GM21528 (cell line): ENCODE measurements around the gene SLC1A1.

Experiments
- ATAC-seq: cut with Tn5 transposase; IDR thresholded peaks from one replicate; pipeline ENCODE4 v1.9.1; 2021; ENCODE audit warnings: mild to moderate bottlenecking, moderate library complexity; ENCODE audit not compliant: unreplicated experiment, low FRiP score

SLC1A1 gene

DNA sequence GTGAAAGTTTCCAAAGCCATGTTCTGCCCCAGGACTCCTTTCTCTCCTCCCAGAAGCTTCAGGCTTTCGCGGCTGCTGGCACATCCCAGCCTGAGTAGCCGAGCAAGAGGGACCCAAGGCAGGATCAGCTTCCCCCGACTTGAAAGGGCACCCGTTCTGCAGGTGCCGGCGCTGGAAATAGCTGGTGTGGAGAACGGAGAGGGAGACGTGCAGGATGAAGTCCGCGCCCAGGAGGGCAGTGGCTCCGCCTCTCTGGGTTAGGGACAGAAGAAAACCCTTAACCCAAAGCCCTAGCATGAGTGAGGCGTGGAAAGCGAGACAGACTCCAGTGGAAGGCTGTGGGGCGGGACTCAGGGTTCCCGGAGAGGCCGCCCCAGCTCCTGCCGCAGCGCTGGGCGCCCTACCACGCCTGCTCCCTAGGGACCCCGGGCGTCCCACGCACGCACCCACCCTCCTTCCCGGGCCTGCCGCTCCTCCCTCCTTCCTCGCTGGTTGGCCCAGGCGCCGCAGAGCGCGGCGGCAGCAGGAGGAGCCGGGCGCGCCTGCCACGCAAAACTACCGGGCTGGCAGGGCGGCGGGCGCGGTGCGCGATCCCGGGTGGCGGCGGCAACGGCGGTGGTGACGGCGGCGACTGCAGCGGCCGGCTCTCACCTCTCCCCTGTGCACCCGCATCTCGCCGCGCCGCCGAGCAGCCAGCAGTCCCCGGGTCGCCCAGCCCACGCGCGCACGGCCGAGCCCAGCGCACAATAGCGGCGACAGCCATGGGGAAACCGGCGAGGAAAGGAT, at the start of gene SLC1A1:
Gene SLC1A1, plus strand, starts transcription at position 550 of the 786 bp plus-strand sequence. Its CDS starts 212 bp downstream, at position 762.
- ATAC-seq = peak; percentile 76

DNA sequence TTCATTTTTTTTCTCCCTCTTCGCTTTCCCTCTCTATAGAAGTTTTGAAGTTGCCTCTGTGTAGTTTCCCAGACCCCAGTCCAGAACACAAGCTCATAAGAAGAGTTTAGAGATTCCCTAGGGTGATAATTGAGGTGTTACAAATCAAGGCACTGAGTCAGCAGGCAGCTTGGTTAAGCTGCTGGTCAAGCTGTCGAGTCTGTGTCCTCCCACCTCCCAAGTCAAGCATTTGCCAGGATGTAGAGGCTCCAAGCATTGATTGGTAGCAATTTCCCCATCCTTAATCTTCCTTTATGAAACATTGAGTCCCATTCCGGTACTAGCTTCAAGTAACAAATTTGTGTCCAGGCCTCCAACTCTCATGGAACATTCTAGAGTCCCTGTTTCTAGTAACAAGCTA, 47.5 kb upstream of the SLC1A1 start:
- ATAC-seq = no peak

DNA sequence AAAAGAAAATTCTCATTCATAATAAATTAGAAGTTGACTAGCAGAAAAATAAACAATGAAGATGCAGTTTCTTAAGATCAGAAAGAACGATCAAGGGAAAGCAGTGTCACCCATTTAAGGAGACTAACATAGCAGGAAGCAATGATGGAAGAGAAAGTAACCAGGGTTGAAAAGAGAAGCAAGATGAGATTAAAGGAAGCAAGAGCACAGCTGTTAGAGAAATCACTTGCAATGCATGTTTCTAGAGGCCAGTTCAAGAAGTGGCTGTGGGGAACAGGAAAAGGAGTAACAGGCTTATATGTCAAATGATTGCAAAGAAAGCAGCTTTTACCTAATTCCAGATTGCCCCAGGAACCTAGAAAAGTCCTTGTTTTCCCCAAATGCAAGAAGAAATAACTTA, 46.8 kb upstream of the SLC1A1 start:
- no peak for ATAC-seq

DNA sequence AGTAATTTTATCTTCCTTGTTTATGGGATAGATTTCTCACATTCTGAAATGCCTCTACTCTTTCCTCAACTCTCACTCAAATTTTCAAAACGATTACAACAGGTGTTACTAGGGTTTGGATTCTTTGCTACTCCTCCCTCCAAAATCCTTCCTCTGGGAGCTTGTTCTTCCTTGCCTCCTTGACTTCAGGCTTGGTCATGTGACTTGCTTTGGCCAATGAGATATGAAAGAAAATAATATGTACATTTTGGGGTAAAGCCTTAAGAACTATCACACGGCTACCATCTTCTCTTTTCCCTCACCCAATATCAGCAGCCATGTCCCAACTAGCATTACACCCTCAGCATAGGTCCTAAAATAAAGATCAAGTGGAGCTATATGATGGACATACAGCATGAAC, 28.8 kb upstream of the SLC1A1 start:
- no peak for ATAC-seq

DNA sequence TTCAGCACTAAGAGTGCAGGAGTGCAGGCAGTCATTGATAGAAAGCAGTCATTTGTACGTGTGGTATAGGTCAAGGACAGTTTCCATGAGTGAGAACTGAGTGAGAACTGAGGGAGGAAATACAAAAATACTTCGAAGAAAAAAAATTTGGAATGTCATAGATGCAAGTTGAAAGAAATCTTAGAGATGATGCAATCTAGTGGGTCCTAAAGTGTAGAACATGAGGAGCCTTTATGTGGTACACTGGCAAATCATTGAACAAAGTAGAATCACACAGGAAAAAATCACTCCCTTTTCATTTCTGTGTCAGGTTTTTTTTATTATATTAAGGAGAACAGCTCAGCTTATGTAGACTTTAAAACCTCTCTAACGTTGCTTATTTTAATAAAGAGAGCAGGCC, 26.4 kb upstream of the SLC1A1 start:
- no peak for ATAC-seq

DNA sequence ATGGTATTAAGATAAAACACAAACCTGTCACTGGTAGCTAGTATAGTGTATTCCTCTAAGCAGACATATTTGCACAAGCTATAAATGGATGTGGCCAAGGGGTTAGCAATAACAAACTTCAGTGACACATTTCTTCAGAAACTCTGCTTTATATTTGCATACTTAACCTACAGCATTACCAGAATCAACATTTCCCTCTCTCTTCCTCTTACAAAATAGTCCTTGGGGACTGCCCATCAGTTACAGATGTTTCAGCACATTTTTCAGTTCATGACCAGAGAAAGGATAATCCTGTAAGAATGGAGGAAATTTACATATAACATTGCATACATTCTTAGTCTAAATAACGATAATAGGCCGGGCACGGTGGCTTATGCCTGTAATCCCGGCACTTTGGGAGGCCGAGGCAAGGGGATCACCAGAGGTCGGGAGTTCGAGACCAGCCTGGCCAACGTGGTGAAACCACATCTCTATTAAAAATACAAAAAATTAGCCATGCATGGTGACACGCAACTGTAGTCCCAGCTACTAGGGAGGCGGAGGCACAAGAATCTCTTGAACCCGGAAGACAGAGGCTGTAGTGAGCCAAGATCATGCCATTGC, 25.3 kb upstream of the SLC1A1 start:
- peak; percentile 96 for ATAC-seq

DNA sequence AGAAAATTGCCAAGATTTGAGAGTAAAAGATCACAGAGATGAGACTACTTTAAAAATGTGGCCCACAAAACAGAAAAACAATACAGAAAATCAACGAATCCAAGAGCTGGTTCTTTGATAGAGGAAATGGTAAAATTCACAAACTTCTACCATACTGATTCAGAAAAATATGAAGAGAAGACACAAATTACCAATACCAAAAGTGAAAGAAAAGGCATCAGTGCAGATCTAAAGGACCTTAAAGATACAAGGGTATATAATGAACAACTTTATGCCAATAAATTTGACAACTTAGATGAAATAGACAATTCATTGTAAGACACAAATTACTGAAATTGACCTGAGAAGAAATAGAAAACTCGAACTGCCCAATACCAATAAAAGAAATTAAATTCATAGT, 24.4 kb upstream of the SLC1A1 start:
- ATAC-seq = no peak

DNA sequence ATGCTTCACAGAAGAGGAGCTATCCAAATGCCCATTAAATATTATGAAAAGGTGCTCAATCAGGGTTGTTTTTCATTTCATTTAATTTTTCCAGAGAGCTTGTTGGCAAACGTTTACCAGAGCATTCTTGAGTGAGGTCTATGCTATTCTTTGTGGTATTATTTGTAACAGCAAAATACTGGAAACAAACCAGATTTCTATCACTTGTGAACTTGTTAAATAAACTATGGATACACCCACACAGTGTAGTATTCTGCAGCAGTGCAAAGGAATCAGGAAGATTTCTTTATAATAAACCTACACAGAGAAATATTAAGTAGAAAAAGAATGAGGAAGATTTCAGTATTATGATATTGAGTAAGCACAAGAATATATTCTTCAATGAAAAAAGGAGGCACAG, 15.0 kb upstream of the SLC1A1 start:
- no peak for ATAC-seq

DNA sequence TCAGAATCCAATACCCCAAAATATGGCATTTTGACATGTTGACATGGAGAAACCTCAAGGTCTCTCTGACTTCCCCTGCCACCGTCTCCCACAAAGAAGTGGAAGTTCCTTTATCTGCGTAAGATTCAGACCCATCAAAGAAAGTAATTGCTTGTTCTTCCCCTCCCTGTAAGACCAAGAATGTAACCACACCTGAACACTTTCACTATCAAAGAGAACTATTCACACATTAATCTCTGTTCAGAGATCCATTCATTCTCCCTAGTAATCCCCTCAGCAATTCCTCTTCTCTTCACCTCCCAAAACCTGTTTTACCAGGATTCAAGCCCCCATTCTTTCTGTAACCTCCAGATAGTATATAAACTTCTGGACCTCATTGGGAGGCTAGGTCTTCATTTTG, 4.1 kb upstream of the SLC1A1 start:
- no peak for ATAC-seq

DNA sequence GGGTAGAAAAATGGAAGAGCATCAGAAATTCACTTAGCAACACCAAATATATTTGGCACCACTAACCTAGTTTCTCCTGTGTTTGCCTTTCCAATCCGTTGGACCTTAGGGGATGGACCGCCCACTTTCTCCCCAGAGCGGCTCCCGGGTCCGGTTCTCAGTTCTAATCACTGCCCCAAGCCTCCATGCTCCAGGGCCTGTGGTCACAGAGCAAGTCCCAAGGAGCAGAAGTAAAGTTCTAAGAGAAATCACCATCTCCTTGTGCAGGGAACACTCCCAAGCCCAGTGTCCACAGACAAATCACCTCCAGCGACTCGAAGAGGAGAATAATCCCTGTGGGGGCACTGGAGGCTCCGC, 728 bp upstream of the SLC1A1 start:
- peak; percentile 10 for ATAC-seq

DNA sequence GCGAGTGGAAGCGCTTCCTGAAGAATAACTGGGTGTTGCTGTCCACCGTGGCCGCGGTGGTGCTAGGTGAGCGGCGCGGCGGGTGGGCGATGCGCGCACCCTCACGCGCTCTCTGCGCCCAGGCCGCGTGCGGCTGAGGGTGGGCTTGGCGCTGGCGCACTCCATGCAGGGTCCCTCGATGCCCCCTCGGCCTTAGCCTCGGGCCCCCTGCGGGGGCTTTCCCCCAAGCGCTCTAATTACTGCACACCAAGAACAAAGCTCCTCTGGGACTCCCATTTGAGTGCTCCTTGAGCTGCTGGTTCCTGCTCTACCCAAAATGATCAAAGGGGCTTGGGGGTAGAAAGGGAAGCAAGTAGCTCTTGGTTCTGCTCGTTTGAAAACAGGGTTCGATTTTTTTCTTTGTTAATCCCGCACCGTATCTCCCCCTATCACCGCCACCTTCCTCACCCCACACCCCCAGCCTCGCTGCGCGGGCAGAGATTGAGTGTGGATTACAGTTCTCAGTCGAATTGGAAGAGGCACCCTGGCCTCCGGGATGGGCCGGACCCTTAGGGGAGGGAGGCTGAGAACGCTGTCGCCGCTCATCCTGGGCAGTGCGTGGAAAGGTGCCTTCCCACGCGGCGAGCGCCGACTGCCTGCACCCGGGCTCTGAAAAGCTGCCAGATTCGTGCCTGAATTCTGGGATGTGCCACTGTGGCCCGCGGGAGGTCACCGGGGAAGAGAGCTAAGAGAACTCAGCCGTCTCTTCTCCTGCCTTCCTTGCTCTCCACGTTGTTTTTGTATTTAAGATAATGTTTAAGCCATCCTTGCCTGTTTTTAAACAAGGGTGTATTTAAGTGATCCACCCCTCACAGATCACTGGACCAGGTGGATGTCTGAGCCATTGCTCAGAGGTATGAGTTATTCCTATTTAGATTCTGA, 697 bp downstream of the SLC1A1 start:
- peak; percentile 13 for ATAC-seq

DNA sequence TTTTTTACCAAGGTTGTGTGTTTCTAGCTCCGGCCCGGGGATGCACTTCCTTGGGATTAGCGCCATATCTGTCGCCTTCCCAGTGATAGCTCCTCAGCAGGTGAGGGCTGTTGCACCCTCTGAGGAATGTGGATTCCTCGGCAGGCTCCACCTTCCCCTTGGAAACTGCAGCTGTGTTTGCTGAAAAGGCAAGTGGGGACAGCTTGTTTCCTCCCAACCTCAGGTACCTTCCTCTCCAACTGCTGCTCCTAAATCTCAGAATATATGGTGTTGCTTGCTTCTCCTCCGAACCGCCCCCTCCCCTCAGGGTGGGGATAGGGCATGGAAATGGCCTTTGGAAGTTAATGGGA, 1.3 kb downstream of the SLC1A1 start:
- no peak for ATAC-seq

DNA sequence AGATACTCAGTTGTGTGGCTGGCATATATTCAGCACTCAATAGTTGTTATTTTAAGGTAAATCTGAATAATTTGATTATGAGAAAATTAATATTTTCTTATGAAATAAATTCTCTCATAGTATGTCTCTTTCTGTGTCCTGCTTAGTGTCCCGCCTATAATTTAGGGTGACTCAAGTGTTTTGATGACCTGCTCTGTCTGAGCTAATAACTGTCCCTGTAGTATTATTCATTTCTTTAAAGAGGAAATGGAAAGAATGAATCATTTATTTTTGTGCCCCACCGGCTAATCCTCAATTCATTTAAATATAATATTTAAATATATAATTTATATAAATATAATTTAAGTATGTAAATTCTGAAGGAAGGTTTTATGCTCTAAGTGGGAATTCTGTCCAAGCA, 4.1 kb downstream of the SLC1A1 start:
- no peak for ATAC-seq

DNA sequence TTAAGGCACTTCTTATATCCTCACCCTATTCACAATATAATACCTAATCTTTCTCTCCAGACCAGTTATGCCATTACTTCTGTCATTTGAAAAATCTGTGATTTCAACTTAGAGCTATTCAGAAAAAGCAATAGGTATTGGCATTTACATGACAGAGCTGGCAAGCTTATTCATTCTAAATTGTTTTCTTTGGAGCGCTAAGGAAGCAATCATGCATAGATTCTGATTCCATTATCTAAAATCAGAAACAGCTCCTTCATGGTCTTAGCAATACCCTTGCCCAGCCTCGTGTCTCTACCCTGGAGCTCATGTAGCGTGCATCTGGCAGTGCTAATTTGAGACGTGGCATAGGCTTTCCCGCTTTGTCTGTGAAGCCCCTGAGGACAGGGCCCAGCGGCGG, 4.5 kb downstream of the SLC1A1 start:
- ATAC-seq = no peak

DNA sequence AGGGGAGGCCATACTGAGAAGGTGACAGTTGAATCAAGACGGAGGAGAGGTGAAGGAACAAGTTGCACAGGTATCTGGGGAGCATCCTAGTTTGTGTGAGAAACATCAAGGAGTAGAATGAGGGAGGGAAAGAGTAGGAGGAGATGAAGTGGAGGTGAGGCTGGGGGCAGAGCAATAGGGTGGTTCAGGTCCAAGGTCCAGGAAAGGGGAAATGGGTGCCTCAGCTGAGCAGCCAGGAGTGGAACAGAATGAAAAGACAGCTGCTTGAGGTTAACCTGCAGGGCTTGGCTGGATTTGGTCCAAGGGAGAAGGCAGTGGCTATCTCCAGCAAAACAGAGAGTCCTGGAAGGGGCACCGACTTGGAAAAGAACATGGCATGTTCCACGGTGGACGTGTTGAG, 5.3 kb downstream of the SLC1A1 start:
- no peak for ATAC-seq

DNA sequence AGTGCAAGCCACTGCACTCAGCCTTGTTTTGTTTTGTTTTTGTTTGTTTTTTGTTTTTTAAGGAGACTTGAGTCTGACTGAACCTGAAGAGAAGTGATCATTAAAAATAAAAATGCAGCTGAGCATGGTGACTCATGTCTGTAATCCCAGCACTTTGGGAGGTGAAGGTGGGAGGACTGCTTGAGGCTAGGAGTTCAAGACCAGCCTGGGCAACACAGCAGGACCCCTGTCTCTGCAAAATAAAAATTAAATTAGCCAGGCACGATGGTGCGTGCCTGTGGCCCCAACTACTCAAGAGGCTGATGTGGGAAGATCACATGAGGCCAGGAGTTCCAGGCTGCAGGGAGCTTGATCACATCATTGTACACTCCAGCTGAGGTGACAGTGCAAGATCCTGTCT, 6.2 kb downstream of the SLC1A1 start:
- no peak for ATAC-seq

DNA sequence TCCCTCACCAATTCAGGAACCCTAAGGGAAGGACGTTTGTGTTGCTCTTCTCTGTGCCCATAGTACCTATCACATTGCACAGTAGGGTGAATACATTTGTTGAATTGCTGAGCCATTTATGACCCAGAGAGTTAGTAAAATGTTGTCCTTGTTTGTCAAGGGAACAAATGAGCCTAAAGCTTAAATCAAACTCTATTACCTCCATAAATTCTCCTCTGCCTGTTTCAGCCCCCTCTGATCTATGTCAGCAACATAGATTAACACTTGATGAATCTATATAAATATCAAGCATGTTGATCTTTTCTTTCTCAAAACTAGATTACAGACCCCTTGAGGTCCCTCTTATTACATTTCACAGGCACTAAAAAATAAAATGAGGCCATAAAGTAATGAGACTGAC, 7.1 kb downstream of the SLC1A1 start:
- no peak for ATAC-seq

DNA sequence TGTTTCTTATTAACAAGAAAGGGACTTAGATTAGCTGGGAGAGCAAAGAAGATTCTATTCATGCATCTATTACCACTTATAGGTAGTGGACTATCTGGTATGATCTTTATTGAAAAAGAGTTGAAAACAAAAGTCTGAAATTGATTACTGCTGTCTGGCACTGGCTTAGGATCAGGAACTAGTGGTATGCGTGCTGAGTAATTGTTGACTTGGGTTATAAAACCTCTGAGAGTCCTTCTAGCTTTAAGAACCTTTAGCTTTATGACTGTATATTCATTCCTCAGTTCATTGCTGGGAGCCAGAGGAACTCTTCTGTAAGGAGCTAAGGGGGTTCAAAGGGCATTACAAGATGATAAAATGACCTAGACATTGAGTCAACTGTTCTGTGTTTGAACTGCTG, 7.6 kb downstream of the SLC1A1 start:
- ATAC-seq = no peak

DNA sequence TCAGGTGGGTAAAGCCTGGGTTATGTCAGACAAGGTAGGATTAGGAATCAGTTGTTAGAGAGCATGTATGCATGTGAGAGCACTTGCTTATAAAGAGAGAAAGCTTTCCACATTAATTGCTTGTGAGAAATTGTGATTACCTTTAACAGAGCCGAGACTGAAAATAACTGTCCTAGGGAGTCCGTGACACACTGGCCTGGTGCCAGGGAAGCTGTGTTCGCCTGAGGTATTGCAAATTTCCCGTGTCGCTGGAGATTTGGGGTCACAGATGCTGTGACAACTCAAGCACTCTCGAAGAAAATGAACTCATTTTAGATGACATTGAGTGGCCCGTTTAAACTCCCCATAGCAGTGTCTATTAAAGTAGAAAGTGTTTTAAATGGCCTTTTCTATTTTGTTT, 9.6 kb downstream of the SLC1A1 start:
- no peak for ATAC-seq

DNA sequence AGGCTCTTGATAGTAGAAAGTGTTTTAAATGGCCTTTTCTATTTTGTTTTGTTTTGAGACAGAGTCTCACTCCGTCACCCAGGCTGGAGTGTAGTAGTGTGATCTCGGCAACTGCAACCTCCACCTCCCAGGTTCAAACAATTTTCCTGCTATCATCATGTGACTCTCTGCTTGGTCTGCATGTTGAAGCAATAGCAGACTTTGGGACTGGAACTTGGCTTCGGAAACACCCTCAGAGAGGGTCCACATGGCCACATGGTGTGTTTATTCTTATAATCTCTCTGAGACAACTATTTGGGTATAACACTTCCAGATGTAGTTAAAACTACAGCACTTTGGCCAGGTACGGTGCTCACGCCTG, 10.9 kb downstream of the SLC1A1 start:
- ATAC-seq = no peak

DNA sequence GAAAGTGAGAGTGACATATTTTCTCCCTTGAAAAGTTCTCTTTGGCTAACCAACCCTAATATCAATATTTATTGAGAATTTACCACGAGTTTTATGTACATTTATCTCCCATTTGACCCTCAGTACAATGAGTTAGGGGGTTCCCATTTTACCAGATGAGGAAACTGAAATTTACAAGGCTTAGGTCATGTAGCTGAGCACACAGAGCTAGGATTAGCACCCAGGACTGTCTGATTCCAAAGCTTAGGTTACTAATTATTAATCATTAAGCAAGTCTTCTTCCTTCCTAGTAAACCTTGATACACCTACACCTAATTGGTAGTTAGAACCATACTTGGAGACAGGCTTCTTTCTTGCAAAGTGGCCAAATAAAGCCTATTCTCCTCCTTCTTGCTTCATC, 12.2 kb downstream of the SLC1A1 start:
- ATAC-seq = no peak

DNA sequence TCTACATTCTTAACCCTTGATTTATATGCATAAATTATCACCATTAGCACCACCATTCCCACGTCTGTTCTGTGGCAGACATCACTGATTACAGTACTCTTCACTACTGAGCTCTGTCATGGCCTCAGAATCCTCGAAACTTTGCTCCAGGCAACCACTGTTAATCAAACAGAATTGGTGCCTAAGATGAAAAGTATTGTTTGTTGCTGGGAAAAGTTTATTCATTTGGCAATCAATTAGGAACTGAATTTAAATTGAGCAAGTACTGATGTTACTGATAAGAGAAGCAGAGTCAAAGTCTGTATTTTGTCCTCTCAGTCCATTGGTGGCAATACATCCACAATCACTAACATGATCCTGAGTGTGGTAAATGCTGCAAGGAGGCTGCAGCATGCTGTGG, 12.8 kb downstream of the SLC1A1 start:
- ATAC-seq = no peak
